CD4-positive, alpha-beta memory T cell (primary cell): ENCODE measurements around the gene OR13G1. TPM values are rescaled to one million over a fixed set of nuclear protein-coding genes. Genes with fewer than 3 reads are reported as not detected.

Source experiments
- CTCF ChIA-PET: fragments of 350-600 bp; sonication (Branson Sonifier 250); formaldehyde crosslinking; loops from one replicate; lab custom pipeline; 2021; ENCODE audit warnings: inconsistent platforms; ENCODE audit not compliant: partially characterized antibody; lab: Charles Lee
- POLR2A ChIA-PET: fragments of 350-600 bp; sonication (Branson Sonifier 250); formaldehyde crosslinking; loops from one replicate; lab custom pipeline; 2021; ENCODE audit not compliant: partially characterized antibody; lab: Charles Lee
- DNase-seq, 5 donors: peaks; one replicate each; pipeline versions ENCODE4 v3.0.0 to v3.0.0-alpha.2; 2020 to 2022; ENCODE audit warnings: mixed read lengths in 1 of 5
- H3K27ac ChIP-seq: one replicate; pipeline ENCODE4 v1.7.0; 2013; ENCODE audit warnings: low read depth, low read length
- H3K27me3 ChIP-seq: 2 replicates; pipeline ENCODE4 v1.7.0; 2013; ENCODE audit warnings: mild to moderate bottlenecking, low read length, moderate library complexity; ENCODE audit not compliant: insufficient read depth
- H3K36me3 ChIP-seq: 2 replicates; pipeline ENCODE4 v1.7.0; 2013; ENCODE audit warnings: mild to moderate bottlenecking, low read length, moderate library complexity; ENCODE audit not compliant: insufficient read depth
- H3K4me1 ChIP-seq: 2 replicates; pipeline ENCODE4 v1.7.0; 2013; ENCODE audit warnings: mild to moderate bottlenecking, low read length, moderate library complexity; ENCODE audit not compliant: insufficient read depth
- H3K4me3 ChIP-seq, 2 donors: one replicate each; pipeline ENCODE4 v1.7.0; 2013; ENCODE audit warnings: low read length in 2 of 2, mild to moderate bottlenecking in 1 of 2
- H3K9me3 ChIP-seq, 2 donors: one replicate each; pipeline ENCODE4 v1.7.0; 2013; ENCODE audit warnings: low read length in 2 of 2, control low read depth in 1 of 2; ENCODE audit not compliant: control insufficient read depth in 1 of 2
- H3K27ac Mint-ChIP-seq, 7 donors: one replicate each; pipeline ENCODE4 v1.8.0; 2020 to 2021; ENCODE audit warnings: mixed read lengths in 7 of 7, mild to moderate bottlenecking in 6 of 7, inconsistent platforms in 3 of 7, moderate library complexity in 3 of 7
- H3K27me3 Mint-ChIP-seq, 2 donors: one replicate each; pipeline ENCODE4 v1.8.0; 2020 to 2021; ENCODE audit warnings: mixed read lengths in 2 of 2
- H3K36me3 Mint-ChIP-seq, 2 donors: one replicate each; pipeline ENCODE4 v1.8.0; 2020 to 2021; ENCODE audit warnings: mixed read lengths in 2 of 2, inconsistent platforms in 1 of 2, mild to moderate bottlenecking in 1 of 2
- H3K4me1 Mint-ChIP-seq, 4 donors: one replicate each; pipeline ENCODE4 v1.8.0; 2020 to 2021; ENCODE audit warnings: mixed read lengths in 4 of 4, mild to moderate bottlenecking in 1 of 4
- H3K4me3 Mint-ChIP-seq, 8 donors: one replicate each; pipeline ENCODE4 v1.8.0; 2020 to 2021; ENCODE audit warnings: mixed read lengths in 8 of 8, mild to moderate bottlenecking in 7 of 8, moderate library complexity in 6 of 8, inconsistent platforms in 3 of 8
- H3K9me3 Mint-ChIP-seq, 8 donors: one replicate each; pipeline ENCODE4 v1.8.0; 2020 to 2021; ENCODE audit warnings: mixed read lengths in 8 of 8, mild to moderate bottlenecking in 5 of 8, inconsistent platforms in 3 of 8, moderate library complexity in 1 of 8
- intact Hi-C: fragments of 100-400 bp; cut with micrococcal nuclease; formaldehyde crosslinking; loops from one replicate; pipeline ENCODE4 v1.15.1; 2023
- polyA plus RNA-seq, 2 donors: library from polyadenylated mRNA; unstranded; fragments of 300-500 nt; fragmentation: Illumina TruSeq; gene quantifications; one replicate each; pipeline ENCODE4 v1.2.3, GENCODE V29; 2021
- total RNA-seq, 2 experiments: library from RNA; stranded (reverse); gene quantifications; one replicate each; pipeline ENCODE4 v1.2.3, GENCODE V29; 2021

OR13G1 gene
- total and polyA plus RNA-seq, 4 experiments from 2014 or later = not detected

DNA sequence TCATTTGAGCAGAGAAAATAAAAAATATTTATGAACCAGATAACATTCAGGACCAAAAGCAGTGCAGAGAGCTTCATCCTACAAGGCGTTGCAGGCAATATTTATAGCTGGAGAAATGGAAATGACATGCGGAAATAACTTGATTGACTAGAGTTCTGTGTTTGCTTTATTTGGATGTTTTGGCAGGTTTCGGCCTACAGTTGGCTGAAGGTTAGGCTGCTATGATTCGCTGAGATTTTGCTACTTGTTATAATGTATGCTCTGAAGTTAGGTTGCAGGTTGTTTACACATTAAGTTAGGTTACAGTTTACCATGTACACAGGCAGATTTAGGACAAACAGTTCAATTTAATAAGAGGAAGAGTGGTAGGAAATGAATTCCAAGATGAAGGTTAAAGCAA lies 632 bp upstream of the OR13G1 start:
- Histone ChIP-seq H3K4me1 (no peaks in the 10 kb centered on the region), H3K27ac (no peak overlapping the region), H3K27me3 (no peaks in the 10 kb centered on the region), H3K36me3 (no peaks in the 10 kb centered on the region), H3K4me3 (no peak overlapping the region), H3K9me3 (no peaks in the 10 kb centered on the region)
- peaks cover 0 to 2% of the 10 kb centered on the region in 2 donors for H3K27me3 Mint-ChIP-seq
- no peaks in the 10 kb centered on the region for H3K4me1 Mint-ChIP-seq
- H3K4me3 Mint-ChIP-seq = no peak overlapping the region
- CTCF ChIA-PET = interaction anchor here (2.0 kb wide), 1 partner anchor 16 kb away, joined by 4 read pairs; no protein-coding TSS in a partner anchor
- no peak for DNase-seq
- no peaks in the 10 kb centered on the region for H3K36me3 Mint-ChIP-seq
- no peaks in the 10 kb centered on the region for H3K9me3 Mint-ChIP-seq
- intact Hi-C loops = loop anchor here (5.0 kb wide), 1 partner anchor 1127 kb away; no protein-coding TSS in a partner anchor
- no peak overlapping the region for H3K27ac Mint-ChIP-seq
- POLR2A ChIA-PET = no interaction called here

DNA sequence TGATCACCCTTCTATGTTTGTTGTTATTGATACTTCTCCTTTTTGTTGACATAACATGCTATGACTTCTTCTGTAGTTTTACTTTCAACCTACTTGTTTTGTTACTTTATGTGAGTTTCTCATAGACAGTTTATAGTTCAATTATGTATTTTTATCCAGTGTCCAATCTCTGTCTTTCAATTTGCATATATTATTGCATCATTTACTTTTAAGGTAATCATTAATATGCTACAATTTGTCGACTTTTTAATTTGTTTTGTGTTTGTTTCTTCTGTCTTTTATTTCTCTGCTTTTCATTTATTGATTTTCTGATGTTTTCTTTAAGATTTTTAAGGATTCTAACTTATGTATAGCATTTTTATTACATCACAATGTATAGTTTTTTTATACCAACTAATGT lies 10.3 kb downstream of the OR13G1 start:
- no peak overlapping the region for H3K27ac Mint-ChIP-seq
- no peak overlapping the region for H3K4me3 Mint-ChIP-seq
- DNase-seq = no peak
- POLR2A ChIA-PET = no interaction called here
- H3K4me1 Mint-ChIP-seq = no peaks in the 10 kb centered on the region
- intact Hi-C loops = no loop called here
- CTCF ChIA-PET = no interaction called here
- Histone ChIP-seq H3K9me3 (no peaks in the 10 kb centered on the region), H3K27ac (no peak overlapping the region), H3K27me3 (no peaks in the 10 kb centered on the region), H3K4me1 (no peaks in the 10 kb centered on the region), H3K36me3 (no peaks in the 10 kb centered on the region), H3K4me3 (no peak overlapping the region)
- H3K36me3 Mint-ChIP-seq = no peaks in the 10 kb centered on the region
- H3K9me3 Mint-ChIP-seq = peaks cover 0 to 8% (median 5%) of the 10 kb centered on the region in 8 donors
- H3K27me3 Mint-ChIP-seq = peaks cover 0 to 1% of the 10 kb centered on the region in 2 donors

DNA sequence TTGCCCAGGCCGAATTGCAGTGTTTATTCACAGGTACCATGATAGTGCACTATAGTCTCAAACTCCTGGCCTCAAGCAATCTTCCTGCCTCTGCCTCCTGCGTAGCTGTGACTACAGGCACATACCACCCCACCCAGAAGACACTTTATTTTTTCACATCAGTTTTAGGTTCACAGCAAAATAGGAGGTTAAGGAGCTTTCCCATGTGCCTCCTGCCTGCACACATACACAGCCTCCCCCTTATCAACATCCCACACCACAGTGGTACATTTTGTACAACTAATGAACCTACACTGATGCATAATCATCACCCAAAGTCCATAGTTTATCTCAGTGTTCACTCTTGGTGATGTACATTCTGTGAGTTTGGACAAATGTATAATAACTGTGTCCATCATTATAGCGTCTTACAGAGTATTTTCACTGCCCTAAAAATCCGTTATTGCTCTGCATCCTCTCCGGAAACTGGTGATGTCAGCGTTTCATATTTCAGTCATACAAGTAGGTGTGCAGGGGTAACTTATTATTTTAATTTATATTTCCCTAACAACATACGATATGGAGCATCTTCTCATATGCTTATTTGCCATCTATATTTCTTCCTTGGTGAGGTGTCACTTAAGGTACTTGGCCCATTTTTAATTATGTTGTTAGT lies 23.2 kb downstream of the OR13G1 start:
- CTCF ChIA-PET = no interaction called here
- no peak for DNase-seq
- no peaks in the 10 kb centered on the region for H3K4me1 ChIP-seq
- H3K27ac ChIP-seq = no peak overlapping the region
- POLR2A ChIA-PET = no interaction called here
- Mint-ChIP-seq H3K4me3 (no peak overlapping the region), H3K4me1 (no peaks in the 10 kb centered on the region), H3K27me3 (peaks cover 0 to 2% of the 10 kb centered on the region in 2 donors), H3K27ac (no peak overlapping the region), H3K36me3 (no peaks in the 10 kb centered on the region), H3K9me3 (peaks cover 0 to 8% (median 2%) of the 10 kb centered on the region in 8 donors)
- H3K4me3 ChIP-seq = no peak overlapping the region
- no peaks in the 10 kb centered on the region for H3K36me3 ChIP-seq
- H3K9me3 ChIP-seq = no peaks in the 10 kb centered on the region
- no peaks in the 10 kb centered on the region for H3K27me3 ChIP-seq
- intact Hi-C loops = no loop called here

DNA sequence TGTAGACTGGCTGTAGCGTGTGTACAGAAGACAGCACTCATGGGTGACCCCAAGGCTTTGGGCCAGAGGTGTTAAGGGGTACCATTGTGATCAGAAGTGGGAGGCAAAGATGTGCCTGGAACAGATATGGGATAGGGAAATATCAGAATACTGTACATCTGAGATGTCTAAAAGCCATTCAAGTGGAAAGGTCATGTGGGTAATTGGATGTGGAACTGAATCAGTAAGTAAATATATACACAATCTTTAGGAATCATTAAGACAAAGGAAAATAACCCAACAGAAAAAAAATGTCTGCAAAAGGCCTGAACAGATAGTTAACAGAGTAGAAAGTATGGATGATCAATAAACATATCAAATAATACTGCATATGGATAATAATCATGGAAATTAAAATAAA lies 26.5 kb downstream of the OR13G1 start:
- Mint-ChIP-seq H3K27me3 (peaks cover 0 to 4% of the 10 kb centered on the region in 2 donors), H3K36me3 (no peaks in the 10 kb centered on the region), H3K9me3 (no peaks in the 10 kb centered on the region), H3K4me1 (no peaks in the 10 kb centered on the region), H3K27ac (no peak overlapping the region), H3K4me3 (no peak overlapping the region)
- Histone ChIP-seq H3K9me3 (no peaks in the 10 kb centered on the region), H3K36me3 (no peaks in the 10 kb centered on the region), H3K4me3 (no peak overlapping the region), H3K4me1 (no peaks in the 10 kb centered on the region), H3K27me3 (no peaks in the 10 kb centered on the region), H3K27ac (no peak overlapping the region)
- ChIA-PET CTCF (no interaction called here), POLR2A (no interaction called here)
- DNase-seq = no peak
- intact Hi-C loops = no loop called here

DNA sequence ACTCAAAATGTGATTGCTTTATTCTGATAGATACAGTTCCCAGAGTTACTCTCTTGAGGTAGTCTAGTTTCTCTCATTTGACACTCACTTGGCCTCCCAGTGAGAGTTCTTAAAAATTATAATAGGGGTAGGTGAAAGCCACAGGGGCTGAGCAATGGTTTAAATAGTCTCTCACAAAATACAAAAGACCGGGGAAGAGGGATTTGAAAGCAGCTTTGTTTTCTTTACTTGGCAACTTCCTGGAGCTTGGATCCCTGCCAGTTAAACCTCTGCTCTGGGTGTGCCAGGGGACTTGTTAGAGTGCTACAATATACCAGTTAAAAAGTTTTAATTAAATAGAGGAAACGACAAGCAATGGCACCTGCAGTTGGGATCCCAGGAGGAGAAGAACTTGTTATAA lies 31.7 kb downstream of the OR13G1 start:
- Histone ChIP-seq H3K4me1 (no peaks in the 10 kb centered on the region), H3K27me3 (no peaks in the 10 kb centered on the region), H3K27ac (no peak overlapping the region), H3K36me3 (no peaks in the 10 kb centered on the region), H3K4me3 (no peak overlapping the region), H3K9me3 (no peaks in the 10 kb centered on the region)
- H3K9me3 Mint-ChIP-seq = no peaks in the 10 kb centered on the region
- intact Hi-C loops = no loop called here
- no peak overlapping the region for H3K4me3 Mint-ChIP-seq
- DNase-seq = no peak
- POLR2A ChIA-PET = no interaction called here
- H3K27ac Mint-ChIP-seq = no peak overlapping the region
- peaks cover 2 to 4% of the 10 kb centered on the region in 2 donors for H3K27me3 Mint-ChIP-seq
- no peaks in the 10 kb centered on the region for H3K4me1 Mint-ChIP-seq
- H3K36me3 Mint-ChIP-seq = no peaks in the 10 kb centered on the region
- CTCF ChIA-PET = no interaction called here

DNA sequence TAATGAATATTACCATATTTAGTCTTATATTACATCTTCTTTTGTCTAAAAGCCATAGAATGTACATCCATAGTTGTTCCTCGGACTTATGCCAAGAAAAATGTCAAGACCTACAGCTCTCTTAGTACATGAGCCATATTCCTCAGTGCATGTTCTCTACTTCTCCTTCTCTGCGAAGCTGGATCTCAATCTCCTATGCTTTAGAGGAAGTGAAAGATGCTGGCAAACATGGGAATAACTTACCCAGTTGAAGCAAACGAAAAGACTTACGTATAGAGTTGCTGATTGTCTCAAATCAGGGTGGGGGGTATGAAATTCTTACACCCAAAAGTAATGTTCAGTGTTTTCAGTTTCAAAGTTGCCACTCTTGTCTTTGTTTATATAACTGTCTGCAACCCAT lies 32.7 kb downstream of the OR13G1 start:
- Histone ChIP-seq H3K4me1 (no peaks in the 10 kb centered on the region), H3K27ac (no peak overlapping the region), H3K4me3 (no peak overlapping the region), H3K9me3 (no peaks in the 10 kb centered on the region), H3K36me3 (no peaks in the 10 kb centered on the region), H3K27me3 (no peaks in the 10 kb centered on the region)
- intact Hi-C loops = no loop called here
- Mint-ChIP-seq H3K27ac (no peak overlapping the region), H3K4me3 (no peak overlapping the region), H3K27me3 (peaks cover 2 to 4% of the 10 kb centered on the region in 2 donors), H3K36me3 (no peaks in the 10 kb centered on the region), H3K9me3 (no peaks in the 10 kb centered on the region), H3K4me1 (no peaks in the 10 kb centered on the region)
- ChIA-PET CTCF (no interaction called here), POLR2A (no interaction called here)
- no peak for DNase-seq

DNA sequence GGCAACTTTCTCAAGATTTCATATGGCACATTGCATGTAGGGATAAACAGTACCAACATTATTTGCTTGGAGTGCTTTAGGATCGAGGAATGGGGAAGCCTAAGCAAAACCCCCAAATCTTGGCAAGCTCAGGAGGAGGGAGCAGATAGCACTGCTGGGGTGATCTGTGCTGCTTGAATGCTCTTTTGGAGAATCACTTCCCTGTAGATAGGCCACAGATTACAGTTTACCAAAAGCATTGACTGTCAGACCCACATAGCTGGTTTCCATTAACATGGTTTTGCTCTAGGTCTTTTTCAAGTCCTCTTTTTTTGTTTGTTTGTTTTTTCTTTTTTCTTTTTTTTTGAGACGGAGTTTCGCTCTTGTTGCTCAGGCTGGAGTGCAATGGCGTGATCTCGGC lies 36.8 kb downstream of the OR13G1 start:
- ChIA-PET CTCF (no interaction called here), POLR2A (no interaction called here)
- Histone ChIP-seq H3K27me3 (no peaks in the 10 kb centered on the region), H3K9me3 (no peaks in the 10 kb centered on the region), H3K27ac (no peak overlapping the region), H3K4me1 (no peaks in the 10 kb centered on the region), H3K36me3 (no peaks in the 10 kb centered on the region), H3K4me3 (no peak overlapping the region)
- Mint-ChIP-seq H3K9me3 (peaks cover 0 to 8% (median 1%) of the 10 kb centered on the region in 8 donors), H3K4me1 (peaks cover 0 to 2% (median under 1%) of the 10 kb centered on the region in 4 donors), H3K4me3 (no peak overlapping the region), H3K27me3 (peaks cover 11 to 17% of the 10 kb centered on the region in 2 donors), H3K36me3 (peaks cover 0 to 3% of the 10 kb centered on the region in 2 donors), H3K27ac (no peak overlapping the region)
- DNase-seq = no peak
- intact Hi-C loops = no loop called here
